Lung (tissue), 12 donors: ENCODE data around the gene CMAS. TPM values are rescaled to one million over a fixed set of nuclear protein-coding genes. Genes with fewer than 3 reads are reported as not detected.
A peak's percentile ranks its signal among the peaks of the same experiment; 100 is the strongest.
"Not testable (repeated sequence)": the region's sequence is repeated elsewhere in the genome, so short reads cannot be mapped to it uniquely, and the experiment has no call there.

Experiments used
- ATAC-seq: fragments of 200-7000 bp; cut with Tn5 transposase; one replicate; pipeline ENCODE4 v1.9.1; 2020; ENCODE audit warnings: moderate number of reproducible peaks; ENCODE audit not compliant: insufficient read depth, low FRiP score
- DNase-seq, 3 donors: peaks; one replicate each; pipeline ENCODE4 v3.0.0-alpha.2; 2013 to 2017
- H3K27ac ChIP-seq, 2 donors: one replicate each; pipeline ENCODE4 v1.5.1; 2013; ENCODE audit warnings: mild to moderate bottlenecking in 2 of 2, moderate library complexity in 2 of 2, control low read depth in 1 of 2, inconsistent platforms in 1 of 2, low read depth in 1 of 2, low read length in 1 of 2
- H3K27me3 ChIP-seq, 3 donors: one replicate each; pipeline ENCODE4 v1.5.1; 2013; ENCODE audit warnings: low read length in 2 of 3; ENCODE audit not compliant: control insufficient read depth in 3 of 3, insufficient read depth in 3 of 3
- H3K36me3 ChIP-seq, 4 donors: one replicate each; pipeline ENCODE4 v1.5.1; 2013; ENCODE audit warnings: low read length in 4 of 4, mild to moderate bottlenecking in 1 of 4, moderate library complexity in 1 of 4; ENCODE audit not compliant: control insufficient read depth in 4 of 4, insufficient read depth in 4 of 4
- H3K4me1 ChIP-seq, 5 donors: one replicate each; pipeline ENCODE4 v1.5.1; 2013; ENCODE audit warnings: low read length in 5 of 5, mild to moderate bottlenecking in 2 of 5, moderate library complexity in 1 of 5; ENCODE audit not compliant: control insufficient read depth in 5 of 5, insufficient read depth in 5 of 5
- H3K4me3 ChIP-seq: one replicate; pipeline ENCODE4 v1.5.1; 2013; ENCODE audit warnings: mild to moderate bottlenecking, control low read depth, moderate library complexity
- H3K9ac ChIP-seq, 2 donors: one replicate each; pipeline ENCODE4 v1.5.1; 2013; ENCODE audit warnings: low read length in 2 of 2, control low read depth in 1 of 2; ENCODE audit not compliant: insufficient read depth in 1 of 2
- H3K9me3 ChIP-seq, 4 donors: one replicate each; pipeline ENCODE4 v1.5.1; 2013; ENCODE audit warnings: low read length in 3 of 4, mild to moderate bottlenecking in 1 of 4, moderate library complexity in 1 of 4; ENCODE audit not compliant: control insufficient read depth in 4 of 4, insufficient read depth in 3 of 4
- CTCF ChIP-seq: IDR thresholded peaks from 2 replicates; pipeline ENCODE4 v1.5.1; 2012; ENCODE audit warnings: mild to moderate bottlenecking; ENCODE audit errors: control extremely low read depth, extremely low read depth
- WGBS, 2 donors: extraction: QIAGEN DNeasy Blood & Tissue Kit; methylation state at CpG; one replicate each; pipeline ENCODE4 v1.1.7; 2013; 5-methylcytosine and 5-hydroxymethylcytosine counted together
- polyA plus RNA-seq, 2 donors: library from polyadenylated mRNA; stranded (reverse); fragments of 200-250 nt; gene quantifications; one replicate each; pipeline ENCODE4 v1.2.1, GENCODE V29; 2013
- total RNA-seq, 2 donors: library from RNA; depleted of rRNA in 1 of 2; stranded (reverse); fragments of >200 nt in 1 of 2; gene quantifications; one replicate each; pipeline ENCODE4 v1.2.1, GENCODE V29; 2014 to 2021
- donor health status: control.
- donor health status: control.
- donor health status: Bipolar disorder and iron deficiency.
- donor health status: healthy.
- donor health status: DM: yes; HTN: yes; CAD: no.

The CMAS gene
- total and polyA plus RNA-seq, 4 donors, result 22.4 to 37.4 (median 27.6) TPM

GRCh38 chr12:22083167-22083566 is 37.1 kb downstream of the CMAS start:
- Histone ChIP-seq H3K27me3 (no peaks in the 10 kb centered on the region), H3K4me3 (no peak overlapping the region), H3K9me3 (no peaks in the 10 kb centered on the region), H3K9ac (no peak overlapping the region), H3K27ac (no peak overlapping the region), H3K36me3 (no peaks in the 10 kb centered on the region), H3K4me1 (peaks cover 0 to 8% (median 0%) of the 10 kb centered on the region in 5 donors)
- TF ChIP-seq CTCF, result peak; percentile 45
- DNase-seq (peak in 2 of 3 donors; percentile 72 to 77), ATAC-seq (no peak)

- Histone ChIP-seq H3K36me3 (no peaks in the 10 kb centered on the region), H3K9ac (no peak overlapping the region), H3K4me1 (peaks cover 0 to 8% (median 0%) of the 10 kb centered on the region in 5 donors), H3K4me3 (no peak overlapping the region), H3K27ac (no peak overlapping the region), H3K9me3 (no peaks in the 10 kb centered on the region), H3K27me3 (no peaks in the 10 kb centered on the region)
- TF ChIP-seq CTCF, result no peak
- WGBS, 2 donors, result 85 to 88% methylated on average over 1 of the region's 1 CpG
- ATAC-seq (no peak), DNase-seq (no peak)
These were observed 38.8 kb downstream of the CMAS start for GRCh38 chr12:22084852-22085251.

GRCh38 chr12:22088886-22089285 is 42.9 kb downstream of the CMAS start:
- Histone ChIP-seq H3K9me3 (no peaks in the 10 kb centered on the region), H3K4me1 (no peaks in the 10 kb centered on the region), H3K27ac (no peak overlapping the region), H3K4me3 (no peak overlapping the region), H3K27me3 (no peaks in the 10 kb centered on the region), H3K36me3 (no peaks in the 10 kb centered on the region), H3K9ac (no peak overlapping the region)
- 92 to 95% methylated on average over 2 of the region's 2 CpGs for WGBS, 2 donors
- DNase-seq (no peak), ATAC-seq (no peak)
- TF ChIP-seq CTCF, result no peak

GRCh38 chr12:22089486-22089885 is 43.5 kb downstream of the CMAS start:
- WGBS, 2 donors, result 88% methylated on average over 2 of the region's 2 CpGs
- H3K36me3 ChIP-seq, result no peaks in the 10 kb centered on the region
- ATAC-seq (no peak), DNase-seq (no peak)
- H3K9me3 ChIP-seq, result no peaks in the 10 kb centered on the region
- H3K9ac ChIP-seq, result no peak overlapping the region
- no peak overlapping the region for H3K27ac ChIP-seq
- H3K4me1 ChIP-seq, result no peaks in the 10 kb centered on the region
- TF ChIP-seq CTCF, result no peak
- H3K4me3 ChIP-seq, result no peak overlapping the region
- no peaks in the 10 kb centered on the region for H3K27me3 ChIP-seq

- WGBS, 2 donors, result 94 to 97% methylated on average over 2 of the region's 2 CpGs
- H3K9me3 ChIP-seq, H3K36me3 ChIP-seq, H3K4me3 ChIP-seq, H3K27ac ChIP-seq, H3K4me1 ChIP-seq, H3K9ac ChIP-seq, DNase-seq, ATAC-seq, H3K27me3 ChIP-seq: not testable (repeated sequence)
These were observed 53.0 kb downstream of the CMAS start for GRCh38 chr12:22099062-22099461.
